ENCODE results near the gene TMEM175.

Gene TMEM175

GRCh38 chr4:970046-970745, 37.9 kb downstream of the TMEM175 start:
- TF ChIP-seq GATA3 (IDR thresholded peaks at IDR 0.05; ENCODE audit: low read depth, low read length) (no peak), GATA2 (IDR thresholded peaks at IDR 0.05; ENCODE audit: low read depth, low read length) (no peak)

DNA sequence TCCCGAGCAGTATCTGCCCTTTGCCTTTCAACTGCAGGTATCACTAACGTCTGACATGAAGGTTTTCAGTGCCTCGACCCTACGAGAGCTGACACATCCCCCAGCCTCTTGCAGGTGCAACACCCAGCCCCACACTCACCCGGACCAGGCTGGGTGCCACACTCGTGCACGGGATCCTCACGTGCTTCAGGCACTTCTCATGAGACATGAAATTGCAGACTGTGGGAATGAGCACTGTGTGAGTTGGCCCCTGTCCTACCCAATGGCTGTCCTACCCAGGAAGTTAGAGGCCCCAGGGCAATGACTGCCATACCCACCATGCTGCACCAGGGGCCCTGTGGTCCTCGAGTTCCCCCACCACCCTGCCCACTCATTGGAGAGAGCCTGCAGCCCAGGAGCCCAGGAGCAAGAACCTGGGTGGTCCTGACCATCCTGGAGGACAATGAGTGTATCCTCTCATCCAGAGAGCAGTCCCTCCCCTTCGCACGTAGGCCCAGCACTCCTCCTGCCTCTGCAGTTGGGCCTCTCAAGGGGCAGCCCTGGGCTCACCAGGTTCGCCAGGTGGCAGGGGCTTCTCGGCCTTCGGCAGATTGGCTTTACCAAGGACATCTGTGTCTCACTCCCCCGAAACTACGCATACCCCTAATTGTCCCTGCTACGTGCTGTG, 38.7 kb downstream of the TMEM175 start:
- TF ChIP-seq GATA2 (IDR thresholded peaks at IDR 0.05; ENCODE audit: low read depth, low read length): no peak
- no peak for TF ChIP-seq GATA3 (IDR thresholded peaks at IDR 0.05; ENCODE audit: low read depth, low read length)

GRCh38 chr4:971666-972500, 39.6 kb downstream of the TMEM175 start:
- TF ChIP-seq GATA2 (IDR thresholded peaks at IDR 0.05; ENCODE audit: low read depth, low read length) (no peak), GATA3 (IDR thresholded peaks at IDR 0.05; ENCODE audit: low read depth, low read length) (no peak)

GRCh38 chr4:972651-973424, 40.6 kb downstream of the TMEM175 start:
- no peak for TF ChIP-seq GATA3 (IDR thresholded peaks at IDR 0.05; ENCODE audit: low read depth, low read length)
- TF ChIP-seq GATA2 (IDR thresholded peaks at IDR 0.05; ENCODE audit: low read depth, low read length): no peak

DNA sequence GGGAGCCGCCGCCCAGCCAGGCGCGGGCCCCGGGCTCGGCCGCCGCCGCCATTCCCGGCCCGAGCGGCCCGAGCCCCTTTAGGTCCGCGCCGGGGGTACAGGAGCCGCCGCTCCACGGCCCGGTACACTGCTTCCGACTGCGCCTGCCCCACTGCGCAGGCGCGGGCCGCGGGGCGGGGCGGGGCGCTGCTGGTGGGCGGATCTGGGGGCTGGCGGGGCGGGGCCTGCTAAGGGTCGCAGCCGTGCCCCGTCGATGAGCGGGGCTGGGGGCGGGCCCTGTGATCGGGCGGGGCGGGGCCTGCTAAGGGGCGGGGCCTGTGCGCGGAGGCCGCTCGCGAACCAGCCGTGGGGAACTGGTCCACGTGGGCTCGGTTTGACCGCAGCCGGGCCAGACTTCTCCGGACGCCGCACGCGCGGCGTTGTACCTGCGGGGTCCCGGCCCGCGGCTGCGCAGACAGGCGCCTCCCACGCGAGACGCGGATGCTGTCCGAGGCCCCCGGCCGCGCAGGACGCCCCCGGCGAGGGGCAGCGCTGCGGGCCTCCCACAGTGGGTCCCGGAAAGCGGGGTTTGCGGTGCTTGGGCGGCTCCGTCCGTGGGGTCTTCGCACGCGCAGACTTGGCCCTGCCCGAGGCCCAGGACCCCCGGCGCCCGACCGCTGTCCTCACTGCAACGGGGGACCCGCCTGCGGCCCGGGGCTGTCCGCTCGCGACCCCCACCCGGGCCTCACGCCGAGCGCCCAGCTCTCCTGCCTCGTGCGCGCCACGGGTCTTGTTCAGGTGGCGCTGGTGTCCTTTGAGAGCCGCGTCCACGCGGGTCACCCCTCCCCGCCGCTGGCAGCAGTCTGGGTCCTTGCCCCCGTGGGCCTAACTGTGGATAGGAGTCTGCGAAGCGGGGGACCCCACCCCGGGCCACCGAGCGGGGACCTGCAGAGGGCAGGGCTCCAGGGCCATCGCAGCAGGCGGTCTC, 41.5 kb downstream of the TMEM175 start, which contains the start of gene DGKQ:
Gene DGKQ (minus strand): TSS at position 139 of the 967 bp plus-strand sequence. CDS start 87 bp downstream, at position 52.
- no peak for TF ChIP-seq GATA3 (IDR thresholded peaks at IDR 0.05; ENCODE audit: low read depth, low read length)
- no peak for TF ChIP-seq GATA2 (IDR thresholded peaks at IDR 0.05; ENCODE audit: low read depth, low read length)

DNA sequence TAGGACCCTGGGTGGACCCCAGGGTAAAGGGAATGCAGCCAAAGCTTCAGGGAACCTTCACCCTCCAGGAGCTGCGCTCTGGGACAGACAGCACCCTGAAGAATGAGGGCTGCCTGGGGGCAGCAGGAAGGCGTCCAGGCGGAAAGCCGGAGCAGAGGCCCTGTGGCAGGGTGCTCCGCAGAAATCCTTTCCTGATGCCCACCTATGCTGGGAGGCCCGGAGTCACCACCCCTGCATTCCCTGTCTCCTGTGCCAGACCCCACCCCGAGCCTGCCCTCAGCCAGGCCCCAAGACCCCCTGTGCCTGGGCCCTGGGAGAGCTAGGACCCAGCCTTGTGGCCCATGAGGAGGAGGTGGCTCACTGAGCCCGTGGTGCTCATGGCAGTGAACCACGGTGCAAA, 42.4 kb downstream of the TMEM175 start:
- no peak for TF ChIP-seq GATA2 (IDR thresholded peaks at IDR 0.05; ENCODE audit: low read depth, low read length)

GRCh38 chr4:978957-979701, 46.9 kb downstream of the TMEM175 start:
- TF ChIP-seq GATA2 (IDR thresholded peaks at IDR 0.05; ENCODE audit: low read depth, low read length) (no peak), GATA3 (IDR thresholded peaks at IDR 0.05; ENCODE audit: low read depth, low read length) (no peak)

- no peak for TF ChIP-seq GATA2 (IDR thresholded peaks at IDR 0.05; ENCODE audit: low read depth, low read length)
- no peak for TF ChIP-seq GATA3 (IDR thresholded peaks at IDR 0.05; ENCODE audit: low read depth, low read length)
Measured at GRCh38 chr4:982291-982690, 50.0 kb downstream of the TMEM175 start.

GRCh38 chr4:982814-983213, 50.6 kb downstream of the TMEM175 start:
- TF ChIP-seq GATA2 (IDR thresholded peaks at IDR 0.05; ENCODE audit: low read depth, low read length): no peak
- no peak for TF ChIP-seq GATA3 (IDR thresholded peaks at IDR 0.05; ENCODE audit: low read depth, low read length)

DNA sequence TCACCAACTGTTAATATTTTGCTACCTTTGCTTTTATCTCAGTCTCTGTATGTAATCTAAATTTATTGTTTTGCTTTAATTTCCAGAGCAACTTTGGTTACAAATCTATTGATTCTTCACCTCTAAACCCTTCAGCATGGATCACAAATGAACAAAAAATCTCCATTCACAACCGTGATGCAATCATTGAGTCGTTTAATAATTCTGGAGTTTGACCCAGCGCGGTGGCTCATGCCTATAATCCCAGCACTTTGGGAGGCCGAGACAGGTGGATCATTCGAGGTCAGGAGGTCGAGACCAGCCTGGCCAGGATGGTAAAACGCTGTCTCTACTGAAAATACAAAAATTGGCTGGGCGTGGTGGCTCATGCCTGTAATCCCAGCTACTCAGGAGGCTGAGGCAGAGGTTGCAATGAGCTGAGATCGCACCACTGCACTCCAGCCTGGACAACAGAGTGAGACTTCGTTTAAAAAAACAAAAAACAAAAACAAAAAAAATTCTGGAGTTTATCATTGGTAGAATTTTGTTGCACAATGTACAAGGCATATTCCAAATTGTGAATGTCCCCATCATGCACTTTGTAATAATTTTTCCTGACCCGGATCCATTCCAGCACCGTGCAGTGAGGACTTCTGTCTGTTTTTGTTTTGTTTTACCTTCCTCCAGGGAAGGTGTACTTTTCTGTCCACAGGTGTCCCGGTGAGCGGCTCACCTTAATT, 52.2 kb downstream of the TMEM175 start:
- no peak for TF ChIP-seq GATA3 (IDR thresholded peaks at IDR 0.05; ENCODE audit: low read depth, low read length)
- TF ChIP-seq GATA2 (IDR thresholded peaks at IDR 0.05; ENCODE audit: low read depth, low read length): no peak

GRCh38 chr4:985123-985830, 53.0 kb downstream of the TMEM175 start:
- TF ChIP-seq GATA3 (IDR thresholded peaks at IDR 0.05; ENCODE audit: low read depth, low read length) (no peak), GATA2 (IDR thresholded peaks at IDR 0.05; ENCODE audit: low read depth, low read length) (no peak)

Data from SH-SY5Y (cell line).